Nephron progenitor cell (in vitro differentiated cells): ENCODE results near the gene RTL1.

Experiments
- DNase-seq: peaks from one replicate; pipeline ENCODE4 v3.0.0; 2021
- H3K27ac Mint-ChIP-seq: 2 replicates; pipeline ENCODE4 v1.8.0; 2021; ENCODE audit warnings: mild to moderate bottlenecking, moderate library complexity, mixed read lengths
- H3K27me3 Mint-ChIP-seq: 2 replicates; pipeline ENCODE4 v1.8.0; 2021; ENCODE audit warnings: mild to moderate bottlenecking, low read depth, mixed read lengths; ENCODE audit not compliant: poor library complexity
- H3K36me3 Mint-ChIP-seq: 2 replicates; pipeline ENCODE4 v1.8.0; 2021; ENCODE audit warnings: low read depth, mixed read lengths
- H3K4me1 Mint-ChIP-seq: 2 replicates; pipeline ENCODE4 v1.8.0; 2021; ENCODE audit warnings: mixed read lengths
- H3K4me3 Mint-ChIP-seq: 2 replicates; pipeline ENCODE4 v1.8.0; 2021; ENCODE audit warnings: mild to moderate bottlenecking, moderate library complexity, mixed read lengths
- H3K9me3 Mint-ChIP-seq: 2 replicates; pipeline ENCODE4 v1.8.0; 2021; ENCODE audit warnings: mild to moderate bottlenecking, moderate library complexity, mixed read lengths
- TF ChIP-seq, protein P1 (sequence below): fragments of 200-600 bp; sonication (generic); IDR thresholded peaks from 2 replicates; pipeline ENCODE4 v1.5.0; 2021; ENCODE audit warnings: antibody characterized with exemption

Gene RTL1

GRCh38 chr14:100846309-100846859 lies 57.1 kb downstream of the RTL1 start:
- H3K4me1 Mint-ChIP-seq: peaks cover 33% of the 10 kb centered on the region
- no peak overlapping the region for H3K27ac Mint-ChIP-seq
- H3K4me3 Mint-ChIP-seq: no peak overlapping the region
- DNase-seq: no peak
- no peaks in the 10 kb centered on the region for H3K9me3 Mint-ChIP-seq
- H3K36me3 Mint-ChIP-seq: no peaks in the 10 kb centered on the region
- TF ChIP-seq, protein P1, sequence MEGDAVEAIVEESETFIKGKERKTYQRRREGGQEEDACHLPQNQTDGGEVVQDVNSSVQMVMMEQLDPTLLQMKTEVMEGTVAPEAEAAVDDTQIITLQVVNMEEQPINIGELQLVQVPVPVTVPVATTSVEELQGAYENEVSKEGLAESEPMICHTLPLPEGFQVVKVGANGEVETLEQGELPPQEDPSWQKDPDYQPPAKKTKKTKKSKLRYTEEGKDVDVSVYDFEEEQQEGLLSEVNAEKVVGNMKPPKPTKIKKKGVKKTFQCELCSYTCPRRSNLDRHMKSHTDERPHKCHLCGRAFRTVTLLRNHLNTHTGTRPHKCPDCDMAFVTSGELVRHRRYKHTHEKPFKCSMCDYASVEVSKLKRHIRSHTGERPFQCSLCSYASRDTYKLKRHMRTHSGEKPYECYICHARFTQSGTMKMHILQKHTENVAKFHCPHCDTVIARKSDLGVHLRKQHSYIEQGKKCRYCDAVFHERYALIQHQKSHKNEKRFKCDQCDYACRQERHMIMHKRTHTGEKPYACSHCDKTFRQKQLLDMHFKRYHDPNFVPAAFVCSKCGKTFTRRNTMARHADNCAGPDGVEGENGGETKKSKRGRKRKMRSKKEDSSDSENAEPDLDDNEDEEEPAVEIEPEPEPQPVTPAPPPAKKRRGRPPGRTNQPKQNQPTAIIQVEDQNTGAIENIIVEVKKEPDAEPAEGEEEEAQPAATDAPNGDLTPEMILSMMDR: no peak
- no peaks in the 10 kb centered on the region for H3K27me3 Mint-ChIP-seq

GRCh38 chr14:100845341-100845740 lies 58.2 kb downstream of the RTL1 start:
- Mint-ChIP-seq H3K27ac (no peak overlapping the region), H3K9me3 (no peaks in the 10 kb centered on the region), H3K4me3 (no peak overlapping the region), H3K36me3 (no peaks in the 10 kb centered on the region), H3K27me3 (no peaks in the 10 kb centered on the region), H3K4me1 (peaks cover 37% of the 10 kb centered on the region)
- no peak for DNase-seq
- TF ChIP-seq, protein P1: no peak

DNA sequence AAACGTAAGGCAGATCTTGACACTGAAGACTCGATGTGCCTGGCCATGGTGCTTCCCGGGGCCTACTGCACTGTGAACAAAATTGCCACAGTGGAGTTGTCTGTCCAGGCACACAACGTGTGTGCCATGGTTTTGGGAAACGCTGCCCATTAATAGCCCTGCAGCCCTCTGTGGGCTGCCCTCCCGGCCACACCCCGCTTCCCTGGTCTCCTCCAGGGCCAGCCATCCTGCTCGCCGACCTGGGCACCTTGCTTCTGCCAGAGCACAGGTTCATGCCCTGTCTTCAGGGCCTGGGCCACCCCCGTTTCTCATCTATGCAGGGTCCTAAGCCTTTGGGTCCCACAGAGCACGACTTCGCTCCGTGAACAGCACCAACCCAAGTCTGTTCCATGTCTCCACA lies 58.7 kb downstream of the RTL1 start:
- H3K4me1 Mint-ChIP-seq: peaks cover 42% of the 10 kb centered on the region
- TF ChIP-seq, protein P1: no peak
- no peaks in the 10 kb centered on the region for H3K36me3 Mint-ChIP-seq
- no peak for DNase-seq
- H3K4me3 Mint-ChIP-seq: no peak overlapping the region
- peaks cover 2% of the 10 kb centered on the region for H3K27me3 Mint-ChIP-seq
- no peaks in the 10 kb centered on the region for H3K9me3 Mint-ChIP-seq
- H3K27ac Mint-ChIP-seq: no peak overlapping the region

GRCh38 chr14:100844421-100844820 lies 59.1 kb downstream of the RTL1 start:
- Mint-ChIP-seq H3K36me3 (no peaks in the 10 kb centered on the region), H3K9me3 (no peaks in the 10 kb centered on the region), H3K27me3 (peaks cover 4% of the 10 kb centered on the region), H3K27ac (no peak overlapping the region), H3K4me3 (no peak overlapping the region), H3K4me1 (peaks cover 47% of the 10 kb centered on the region)
- TF ChIP-seq, protein P1: no peak
- DNase-seq: no peak

DNA sequence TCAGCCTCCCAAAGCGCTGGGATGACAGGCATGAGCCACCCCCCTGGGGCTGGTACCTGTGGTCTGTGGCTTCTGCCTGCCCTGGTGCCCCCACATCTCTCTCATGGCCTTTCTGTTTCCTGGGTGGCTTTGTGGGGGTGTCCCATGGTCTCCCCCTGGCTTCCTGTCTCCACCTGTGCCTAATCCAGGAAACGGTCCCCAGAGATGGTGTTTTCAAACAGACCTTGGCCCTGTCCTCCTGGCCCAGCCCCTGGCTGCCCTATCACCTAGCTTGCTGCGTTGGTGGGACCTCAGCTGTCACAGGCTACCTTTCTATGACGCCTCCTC lies 59.5 kb downstream of the RTL1 start:
- DNase-seq: no peak
- H3K36me3 Mint-ChIP-seq: no peaks in the 10 kb centered on the region
- H3K27ac Mint-ChIP-seq: no peak overlapping the region
- peaks cover 4% of the 10 kb centered on the region for H3K27me3 Mint-ChIP-seq
- peaks cover 50% of the 10 kb centered on the region for H3K4me1 Mint-ChIP-seq
- H3K4me3 Mint-ChIP-seq: no peak overlapping the region
- TF ChIP-seq, protein P1: no peak
- no peaks in the 10 kb centered on the region for H3K9me3 Mint-ChIP-seq

GRCh38 chr14:100842799-100843198 lies 60.7 kb downstream of the RTL1 start:
- Mint-ChIP-seq H3K9me3 (no peaks in the 10 kb centered on the region), H3K4me3 (no peak overlapping the region), H3K27me3 (peaks cover 8% of the 10 kb centered on the region), H3K4me1 (peaks cover 63% of the 10 kb centered on the region), H3K27ac (peak overlapping the region; percentile 85), H3K36me3 (no peaks in the 10 kb centered on the region)
- TF ChIP-seq, protein P1: no peak
- no peak for DNase-seq
